PC-3 (cell line): ENCODE results near the gene FAM13A. TPM values are rescaled to one million over a fixed set of nuclear protein-coding genes. Genes with fewer than 3 reads are reported as not detected.

ENCODE experiments used
- ATAC-seq: fragments of 200-7000 bp; cut with Tn5 transposase; 2 replicates; pipeline ENCODE4 v1.9.1; 2020; ENCODE audit warnings: mild to moderate bottlenecking, moderate library complexity
- BruUV-seq: library from RNA; stranded (reverse); fragments of 400-500 nt; replicated peaks from 2 replicates; lab custom pipeline; 2021; lab: Mats Ljungman, UMichigan
- CTCF ChIA-PET: fragments of 300-600 bp; sonication (Branson Sonifier 250); formaldehyde crosslinking; loops from one replicate; lab custom pipeline; 2022; ENCODE audit warnings: antibody characterized with exemption; lab: Charles Lee
- POLR2A ChIA-PET: fragments of 300-600 bp; sonication (Branson Sonifier 250); formaldehyde crosslinking; loops from one replicate; lab custom pipeline; 2022; ENCODE audit warnings: antibody characterized with exemption; ENCODE audit not compliant: unreplicated experiment; lab: Charles Lee
- DNase-seq: peaks from one replicate; pipeline ENCODE4 v3.0.0-alpha.2; 2015
- H2AFZ ChIP-seq: fragments of 300-600 bp; sonication (generic); 2 replicates; pipeline ENCODE4 v1.6.0; 2016; ENCODE audit warnings: antibody characterized with exemption, low read length
- H3F3A ChIP-seq: fragments of 300-600 bp; sonication (generic); one replicate; pipeline ENCODE4 v1.6.0; 2017; ENCODE audit warnings: antibody characterized with exemption, low read length, control low read depth, mild to moderate bottlenecking; ENCODE audit not compliant: unreplicated experiment
- H3K27ac ChIP-seq: fragments of 300-600 bp; sonication (generic); 2 replicates; pipeline ENCODE4 v1.5.1; 2016; ENCODE audit warnings: mild to moderate bottlenecking, low read length
- H3K27me3 ChIP-seq: fragments of 300-600 bp; sonication (generic); 2 replicates; pipeline ENCODE4 v1.6.1; 2016; ENCODE audit warnings: low read length, mixed read lengths
- H3K36me3 ChIP-seq: fragments of 300-600 bp; sonication (generic); 2 replicates; pipeline ENCODE4 v1.6.1; 2016; ENCODE audit warnings: low read depth, mixed run types, low read length, mixed read lengths
- H3K4me1 ChIP-seq: fragments of 300-600 bp; sonication (generic); 2 replicates; pipeline ENCODE4 v1.5.1; 2016; ENCODE audit warnings: low read length; ENCODE audit not compliant: insufficient read depth
- H3K4me2 ChIP-seq: fragments of 300-600 bp; sonication (generic); 2 replicates; pipeline ENCODE4 v1.6.0; 2016; ENCODE audit warnings: low read length
- H3K4me3 ChIP-seq: fragments of 300-600 bp; sonication (generic); 2 replicates; pipeline ENCODE4 v1.5.1; 2016; ENCODE audit warnings: mild to moderate bottlenecking, low read length, mixed read lengths
- H3K79me2 ChIP-seq: fragments of 300-600 bp; sonication (generic); 2 replicates; pipeline ENCODE4 v1.6.1; 2017; ENCODE audit warnings: low read length, mixed read lengths
- H3K9ac ChIP-seq: fragments of 300-600 bp; sonication (generic); 2 replicates; pipeline ENCODE4 v1.6.0; 2016; ENCODE audit warnings: mild to moderate bottlenecking, low read length
- H3K9me2 ChIP-seq: fragments of 300-600 bp; sonication (generic); replicated peaks from 2 replicates; pipeline ENCODE4 v1.6.1; 2016; ENCODE audit warnings: mixed run types, low read length, mixed read lengths
- H3K9me3 ChIP-seq: fragments of 300-600 bp; sonication (generic); 2 replicates; pipeline ENCODE4 v1.6.1; 2016; ENCODE audit warnings: low read length, mixed read lengths
- H4K20me1 ChIP-seq: fragments of 300-600 bp; sonication (generic); 2 replicates; pipeline ENCODE4 v1.6.1; 2016; ENCODE audit warnings: low read length, mixed read lengths
- EZH2 ChIP-seq: fragments of 300-600 bp; sonication (generic); IDR thresholded peaks from one replicate; pipeline ENCODE4 v1.6.1; 2017; ENCODE audit warnings: antibody characterized with exemption, mild to moderate bottlenecking, low read length; ENCODE audit not compliant: unreplicated experiment
- EZH2phosphoT487 ChIP-seq: fragments of 300-600 bp; sonication (generic); IDR thresholded peaks from 2 replicates; pipeline ENCODE4 v1.6.1; 2018; ENCODE audit warnings: mild to moderate bottlenecking, antibody characterized with exemption, low read length, borderline replicate concordance
- intact Hi-C: fragments of 100-400 bp; cut with micrococcal nuclease; formaldehyde crosslinking; loops from 2 replicates; pipeline ENCODE4 v1.9.0; 2023
- total RNA-seq: library from RNA; depleted of rRNA; stranded (reverse); fragments of >200 nt; gene quantifications from 2 replicates; pipeline ENCODE4 v1.2.3, GENCODE V29; 2014
- TF ChIP-seq, protein P1 (sequence below): fragments of 300-600 bp; sonication (generic); conservative IDR thresholded peaks from 2 replicates; pipeline ENCODE4 v1.5.1; 2017; ENCODE audit warnings: antibody characterized with exemption, low read depth, mild to moderate bottlenecking, low read length

The FAM13A gene
- total RNA-seq, 1 experiment from 2014 or later, result 8.6 TPM

DNA sequence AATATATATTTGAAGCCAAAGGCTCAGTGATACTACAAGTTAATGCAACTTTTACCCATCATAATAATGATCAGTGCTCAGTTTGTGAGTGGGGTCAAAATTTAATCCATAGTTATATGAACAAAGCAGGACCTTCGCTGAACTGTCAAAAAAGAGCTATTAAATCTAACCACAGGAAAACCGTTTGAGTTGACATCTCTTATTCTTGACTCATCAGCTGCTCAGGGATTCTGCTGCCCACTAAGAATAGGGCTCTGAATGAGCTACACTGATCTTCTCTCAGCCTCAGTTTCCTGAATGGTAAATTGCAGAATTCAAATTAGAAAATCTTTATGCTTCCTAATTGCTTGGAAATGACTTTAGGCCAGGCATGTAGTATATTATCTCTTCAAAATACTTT is 314.4 kb downstream of the FAM13A start:
- Histone ChIP-seq H3K36me3 (peaks cover 7% of the 10 kb centered on the region; the same call in 1 of the 2 replicates), H3K27ac (no peak overlapping the region), H3K4me2 (no peak overlapping the region), H3K9me3 (no peaks in the 10 kb centered on the region), H3K27me3 (no peaks in the 10 kb centered on the region), H3K9me2 (no peaks in the 10 kb centered on the region), H4K20me1 (no peaks in the 10 kb centered on the region), H3K79me2 (no peaks in the 10 kb centered on the region), H3K9ac (no peak overlapping the region), H3K4me1 (no peaks in the 10 kb centered on the region), H3K4me3 (no peak overlapping the region), H3F3A (no peaks in the 10 kb centered on the region), H2AFZ (no peak overlapping the region)
- no TSS peak for BruUV-seq
- TF ChIP-seq EZH2phosphoT487, result no peak
- TF ChIP-seq, protein P1, sequence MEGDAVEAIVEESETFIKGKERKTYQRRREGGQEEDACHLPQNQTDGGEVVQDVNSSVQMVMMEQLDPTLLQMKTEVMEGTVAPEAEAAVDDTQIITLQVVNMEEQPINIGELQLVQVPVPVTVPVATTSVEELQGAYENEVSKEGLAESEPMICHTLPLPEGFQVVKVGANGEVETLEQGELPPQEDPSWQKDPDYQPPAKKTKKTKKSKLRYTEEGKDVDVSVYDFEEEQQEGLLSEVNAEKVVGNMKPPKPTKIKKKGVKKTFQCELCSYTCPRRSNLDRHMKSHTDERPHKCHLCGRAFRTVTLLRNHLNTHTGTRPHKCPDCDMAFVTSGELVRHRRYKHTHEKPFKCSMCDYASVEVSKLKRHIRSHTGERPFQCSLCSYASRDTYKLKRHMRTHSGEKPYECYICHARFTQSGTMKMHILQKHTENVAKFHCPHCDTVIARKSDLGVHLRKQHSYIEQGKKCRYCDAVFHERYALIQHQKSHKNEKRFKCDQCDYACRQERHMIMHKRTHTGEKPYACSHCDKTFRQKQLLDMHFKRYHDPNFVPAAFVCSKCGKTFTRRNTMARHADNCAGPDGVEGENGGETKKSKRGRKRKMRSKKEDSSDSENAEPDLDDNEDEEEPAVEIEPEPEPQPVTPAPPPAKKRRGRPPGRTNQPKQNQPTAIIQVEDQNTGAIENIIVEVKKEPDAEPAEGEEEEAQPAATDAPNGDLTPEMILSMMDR, result no peak
- TF ChIP-seq EZH2, result no peak
- ATAC-seq, result no peak
- intact Hi-C loops, result no loop called here
- DNase-seq, result no peak
- CTCF ChIA-PET, result no interaction called here
- POLR2A ChIA-PET, result no interaction called here

- Histone ChIP-seq H3K27ac (no peak overlapping the region), H3K9me3 (no peaks in the 10 kb centered on the region), H3K9ac (no peak overlapping the region), H3F3A (no peaks in the 10 kb centered on the region), H4K20me1 (no peaks in the 10 kb centered on the region), H3K4me3 (no peak overlapping the region), H3K9me2 (no peaks in the 10 kb centered on the region), H3K79me2 (no peaks in the 10 kb centered on the region), H3K27me3 (no peaks in the 10 kb centered on the region), H3K36me3 (peaks cover 6% of the 10 kb centered on the region; the same call in 1 of the 2 replicates), H2AFZ (no peak overlapping the region), H3K4me1 (0 out of 2 replicates have a peak, but pooled peaks cover 4% of the 10 kb centered on the region), H3K4me2 (no peak overlapping the region)
- no peak for ATAC-seq
- TF ChIP-seq, protein P1, result no peak
- TF ChIP-seq EZH2 (no peak), EZH2phosphoT487 (no peak)
- ChIA-PET CTCF (no interaction called here), POLR2A (no interaction called here)
- intact Hi-C loops, result no loop called here
- no peak for DNase-seq
- BruUV-seq, result no TSS peak
Observed at GRCh38 chr4:88738180-88738579, 318.8 kb downstream of the FAM13A start.

GRCh38 chr4:88737307-88737941 is 319.6 kb downstream of the FAM13A start:
- Histone ChIP-seq H3K36me3 (peaks cover 6% of the 10 kb centered on the region; the same call in 1 of the 2 replicates), H3F3A (no peaks in the 10 kb centered on the region), H3K27ac (no peak overlapping the region), H3K9ac (no peak overlapping the region), H3K9me2 (no peaks in the 10 kb centered on the region), H3K27me3 (no peaks in the 10 kb centered on the region), H4K20me1 (no peaks in the 10 kb centered on the region), H3K9me3 (no peaks in the 10 kb centered on the region), H3K4me3 (no peak overlapping the region), H3K4me1 (0 out of 2 replicates have a peak, but pooled peaks cover 4% of the 10 kb centered on the region), H3K79me2 (no peaks in the 10 kb centered on the region), H2AFZ (no peak overlapping the region), H3K4me2 (no peak overlapping the region)
- TF ChIP-seq EZH2phosphoT487 (no peak), EZH2 (no peak)
- TF ChIP-seq, protein P1, result no peak
- intact Hi-C loops, result no loop called here
- CTCF ChIA-PET, result no interaction called here
- ATAC-seq (no peak), DNase-seq (no peak)
- POLR2A ChIA-PET, result no interaction called here
- no TSS peak for BruUV-seq
